GM21526 (cell line): Measurements from ENCODE around the gene SIGLEC6.
"Not testable (repeated sequence)": the region's sequence is repeated elsewhere in the genome, so short reads cannot be mapped to it uniquely, and the experiment has no call there.

ENCODE experiments used
- ATAC-seq: cut with Tn5 transposase; IDR thresholded peaks from one replicate; pipeline ENCODE4 v1.9.1; 2021; ENCODE audit warnings: moderate library complexity; ENCODE audit not compliant: unreplicated experiment, low FRiP score

SIGLEC6 gene

GRCh38 chr19:51513968-51514367 is 17.5 kb downstream of the SIGLEC6 start:
- no peak for ATAC-seq

GRCh38 chr19:51511353-51511752 is 20.1 kb downstream of the SIGLEC6 start:
- no peak for ATAC-seq

- ATAC-seq, result no peak
Measured at GRCh38 chr19:51509823-51510660, 21.4 kb downstream of the SIGLEC6 start.

GRCh38 chr19:51508059-51508733 is 23.3 kb downstream of the SIGLEC6 start:
- no peak for ATAC-seq

GRCh38 chr19:51507640-51508058 is 23.8 kb downstream of the SIGLEC6 start:
- no peak for ATAC-seq

- no peak for ATAC-seq
Measured at GRCh38 chr19:51507192-51507591, 24.3 kb downstream of the SIGLEC6 start.

GRCh38 chr19:51505904-51506303 is 25.6 kb downstream of the SIGLEC6 start:
- ATAC-seq, result no peak

- ATAC-seq, result no peak
Measured at GRCh38 chr19:51503896-51504295, 27.6 kb downstream of the SIGLEC6 start.

GRCh38 chr19:51503286-51503817 is 28.1 kb downstream of the SIGLEC6 start:
- no peak for ATAC-seq

- ATAC-seq, result no peak
Measured at GRCh38 chr19:51501594-51502263, 29.7 kb downstream of the SIGLEC6 start, which contains the start of gene SIGLEC12. Gene SIGLEC12, minus strand, starts transcription at chr19:51501800. Its CDS starts 67 bp downstream, at chr19:51501733.

GRCh38 chr19:51500931-51501330 is 30.5 kb downstream of the SIGLEC6 start:
- ATAC-seq, result not testable (repeated sequence)

GRCh38 chr19:51497666-51498065 is 33.8 kb downstream of the SIGLEC6 start:
- no peak for ATAC-seq

GRCh38 chr19:51493776-51494175 is 37.7 kb downstream of the SIGLEC6 start:
- ATAC-seq, result no peak

- ATAC-seq, result no peak
Measured at GRCh38 chr19:51491586-51491985, 39.9 kb downstream of the SIGLEC6 start.

- ATAC-seq, result no peak
Measured at GRCh38 chr19:51490676-51491075, 40.8 kb downstream of the SIGLEC6 start.

- ATAC-seq, result no peak
Measured at GRCh38 chr19:51489113-51489512, 42.4 kb downstream of the SIGLEC6 start.

GRCh38 chr19:51488491-51488890 is 43.0 kb downstream of the SIGLEC6 start:
- ATAC-seq, result no peak

GRCh38 chr19:51485960-51486660 is 45.4 kb downstream of the SIGLEC6 start:
- no peak for ATAC-seq

GRCh38 chr19:51480590-51480989 is 50.9 kb downstream of the SIGLEC6 start:
- no peak for ATAC-seq
